COLO829 (cell line): ENCODE results near the gene OBSCN.

Experiments
- DNase-seq: peaks from one replicate; pipeline ENCODE4 v3.0.0; 2012; ENCODE audit warnings: low spot score

The OBSCN gene

GRCh38 chr1:228358764-228359612 is 151.1 kb downstream of the OBSCN start:
- no peak for DNase-seq

GRCh38 chr1:228359613-228360532 is 152.0 kb downstream of the OBSCN start:
- DNase-seq = no peak

- DNase-seq = no peak
Observed at GRCh38 chr1:228360533-228361313, 152.9 kb downstream of the OBSCN start.

- DNase-seq = no peak
Observed at GRCh38 chr1:228361314-228362140, 153.7 kb downstream of the OBSCN start.

- no peak for DNase-seq
Observed at GRCh38 chr1:228362141-228362883, 154.5 kb downstream of the OBSCN start.

- DNase-seq = no peak
Observed at GRCh38 chr1:228362884-228363450, 155.1 kb downstream of the OBSCN start.

- no peak for DNase-seq
Observed at GRCh38 chr1:228363686-228364067, 155.8 kb downstream of the OBSCN start.

GRCh38 chr1:228364068-228364705 is 156.3 kb downstream of the OBSCN start:
- DNase-seq = no peak

- DNase-seq = no peak
Observed at GRCh38 chr1:228364706-228365213, 156.9 kb downstream of the OBSCN start.

- no peak for DNase-seq
Observed at GRCh38 chr1:228365271-228366061, 157.6 kb downstream of the OBSCN start.

GRCh38 chr1:228366062-228366865 is 158.4 kb downstream of the OBSCN start:
- DNase-seq = no peak

GRCh38 chr1:228366866-228367741 is 159.3 kb downstream of the OBSCN start:
- no peak for DNase-seq

GRCh38 chr1:228367798-228368791 is 160.3 kb downstream of the OBSCN start:
- DNase-seq = no peak

- DNase-seq = no peak
Observed at GRCh38 chr1:228368801-228369607, 161.2 kb downstream of the OBSCN start.
